Activated naive CD8-positive, alpha-beta T cell treated with anti-CD3 and anti-CD28 coated beads for 36 hours (primary cell): ENCODE measurements around the gene HES5. TPM values are rescaled to one million over a fixed set of nuclear protein-coding genes. Genes with fewer than 3 reads are reported as not detected.
A peak's percentile ranks its signal among the peaks of the same experiment; 100 is the strongest.

Experiments
- DNase-seq: peaks from one replicate; pipeline ENCODE4 v3.0.0; 2021
- H3K27ac Mint-ChIP-seq: one replicate; pipeline ENCODE4 v1.8.0; 2022; ENCODE audit warnings: mild to moderate bottlenecking, moderate library complexity, mixed read lengths
- H3K27me3 Mint-ChIP-seq: one replicate; pipeline ENCODE4 v1.8.0; 2022; ENCODE audit warnings: mild to moderate bottlenecking, mixed read lengths
- H3K36me3 Mint-ChIP-seq: one replicate; pipeline ENCODE4 v1.8.0; 2021; ENCODE audit warnings: mild to moderate bottlenecking, mixed read lengths
- H3K4me1 Mint-ChIP-seq: one replicate; pipeline ENCODE4 v1.8.0; 2021; ENCODE audit warnings: mixed read lengths
- H3K4me3 Mint-ChIP-seq: one replicate; pipeline ENCODE4 v1.8.0; 2022; ENCODE audit warnings: mild to moderate bottlenecking, moderate library complexity, mixed read lengths
- H3K9me3 Mint-ChIP-seq: one replicate; pipeline ENCODE4 v1.8.0; 2022; ENCODE audit warnings: mixed read lengths
- total RNA-seq, 2 experiments: library from RNA; stranded (reverse); gene quantifications; one replicate each; pipeline ENCODE4 v1.2.3, GENCODE V29; 2021

HES5 gene
- total RNA-seq, 2 experiments from 2014 or later: 0.28 TPM; not detected in 1

- Mint-ChIP-seq H3K27ac (no peak overlapping the region), H3K27me3 (no peaks in the 10 kb centered on the region)
Observed at GRCh38 chr1:2544875-2545640, 15.0 kb upstream of the HES5 start.

GRCh38 chr1:2544093-2544874 is 14.2 kb upstream of the HES5 start:
- H3K27me3 Mint-ChIP-seq: no peaks in the 10 kb centered on the region
- H3K4me1 Mint-ChIP-seq: peaks cover 15% of the 10 kb centered on the region
- H3K36me3 Mint-ChIP-seq: no peaks in the 10 kb centered on the region
- no peaks in the 10 kb centered on the region for H3K9me3 Mint-ChIP-seq
- H3K4me3 Mint-ChIP-seq: no peak overlapping the region
- H3K27ac Mint-ChIP-seq: no peak overlapping the region
- no peak for DNase-seq

More at GRCh38 chr1:2544875-2545640, 15.0 kb upstream of the HES5 start:
- H3K4me3 Mint-ChIP-seq: no peak overlapping the region
- no peak for DNase-seq
- peaks cover 1% of the 10 kb centered on the region for H3K36me3 Mint-ChIP-seq
- peaks cover 20% of the 10 kb centered on the region for H3K4me1 Mint-ChIP-seq
- no peaks in the 10 kb centered on the region for H3K9me3 Mint-ChIP-seq

GRCh38 chr1:2543543-2544092 is 13.6 kb upstream of the HES5 start:
- H3K4me3 Mint-ChIP-seq: no peak overlapping the region
- no peak for DNase-seq
- no peaks in the 10 kb centered on the region for H3K9me3 Mint-ChIP-seq
- H3K27me3 Mint-ChIP-seq: no peaks in the 10 kb centered on the region
- H3K36me3 Mint-ChIP-seq: no peaks in the 10 kb centered on the region
- H3K4me1 Mint-ChIP-seq: peaks cover 10% of the 10 kb centered on the region
- H3K27ac Mint-ChIP-seq: no peak overlapping the region

GRCh38 chr1:2542246-2542915 is 12.3 kb upstream of the HES5 start:
- Mint-ChIP-seq H3K27ac (no peak overlapping the region), H3K36me3 (no peaks in the 10 kb centered on the region), H3K9me3 (no peaks in the 10 kb centered on the region), H3K4me1 (peaks cover 3% of the 10 kb centered on the region), H3K27me3 (no peaks in the 10 kb centered on the region), H3K4me3 (no peak overlapping the region)
- no peak for DNase-seq

GRCh38 chr1:2541619-2542245 is 11.7 kb upstream of the HES5 start:
- no peak overlapping the region for H3K27ac Mint-ChIP-seq
- no peak for DNase-seq
- no peaks in the 10 kb centered on the region for H3K9me3 Mint-ChIP-seq
- no peaks in the 10 kb centered on the region for H3K27me3 Mint-ChIP-seq
- H3K4me1 Mint-ChIP-seq: peaks cover 3% of the 10 kb centered on the region
- no peak overlapping the region for H3K4me3 Mint-ChIP-seq
- no peaks in the 10 kb centered on the region for H3K36me3 Mint-ChIP-seq

- Mint-ChIP-seq H3K27ac (no peak overlapping the region), H3K36me3 (no peaks in the 10 kb centered on the region), H3K4me3 (no peak overlapping the region), H3K9me3 (no peaks in the 10 kb centered on the region), H3K27me3 (no peaks in the 10 kb centered on the region), H3K4me1 (peaks cover 3% of the 10 kb centered on the region)
- no peak for DNase-seq
Observed at GRCh38 chr1:2540816-2541492, 10.9 kb upstream of the HES5 start.

GRCh38 chr1:2539312-2539907 is 9.3 kb upstream of the HES5 start:
- no peak overlapping the region for H3K27ac Mint-ChIP-seq
- no peaks in the 10 kb centered on the region for H3K27me3 Mint-ChIP-seq
- H3K4me1 Mint-ChIP-seq: peaks cover 3% of the 10 kb centered on the region
- H3K36me3 Mint-ChIP-seq: no peaks in the 10 kb centered on the region
- no peaks in the 10 kb centered on the region for H3K9me3 Mint-ChIP-seq
- no peak overlapping the region for H3K4me3 Mint-ChIP-seq
- DNase-seq: peak; percentile 55

GRCh38 chr1:2538872-2539271 is 8.8 kb upstream of the HES5 start:
- Mint-ChIP-seq H3K27me3 (no peaks in the 10 kb centered on the region), H3K27ac (no peak overlapping the region), H3K4me1 (peaks cover 2% of the 10 kb centered on the region), H3K4me3 (no peak overlapping the region), H3K9me3 (no peaks in the 10 kb centered on the region), H3K36me3 (no peaks in the 10 kb centered on the region)
- no peak for DNase-seq

- no peak for DNase-seq
Observed at GRCh38 chr1:2538376-2538775, 8.3 kb upstream of the HES5 start.

GRCh38 chr1:2537784-2538115 is 7.7 kb upstream of the HES5 start:
- Mint-ChIP-seq H3K4me3 (no peak overlapping the region), H3K27ac (no peak overlapping the region), H3K9me3 (no peaks in the 10 kb centered on the region), H3K27me3 (no peaks in the 10 kb centered on the region), H3K4me1 (peaks cover 2% of the 10 kb centered on the region), H3K36me3 (no peaks in the 10 kb centered on the region)
- DNase-seq: no peak

More at GRCh38 chr1:2538376-2538775, 8.3 kb upstream of the HES5 start:
- peaks cover 2% of the 10 kb centered on the region for H3K4me1 Mint-ChIP-seq
- no peaks in the 10 kb centered on the region for H3K27me3 Mint-ChIP-seq
- no peaks in the 10 kb centered on the region for H3K36me3 Mint-ChIP-seq
- H3K4me3 Mint-ChIP-seq: no peak overlapping the region
- no peaks in the 10 kb centered on the region for H3K9me3 Mint-ChIP-seq
- H3K27ac Mint-ChIP-seq: no peak overlapping the region

GRCh38 chr1:2535981-2536380 is 5.9 kb upstream of the HES5 start:
- no peaks in the 10 kb centered on the region for H3K9me3 Mint-ChIP-seq
- H3K36me3 Mint-ChIP-seq: no peaks in the 10 kb centered on the region
- no peak for DNase-seq
- peaks cover 2% of the 10 kb centered on the region for H3K4me1 Mint-ChIP-seq
- H3K27ac Mint-ChIP-seq: no peak overlapping the region
- peaks cover under 1% of the 10 kb centered on the region for H3K27me3 Mint-ChIP-seq
- H3K4me3 Mint-ChIP-seq: no peak overlapping the region

GRCh38 chr1:2535455-2535854 is 5.4 kb upstream of the HES5 start:
- no peak overlapping the region for H3K4me3 Mint-ChIP-seq
- DNase-seq: no peak
- H3K9me3 Mint-ChIP-seq: no peaks in the 10 kb centered on the region
- H3K4me1 Mint-ChIP-seq: peaks cover 2% of the 10 kb centered on the region
- peaks cover 6% of the 10 kb centered on the region for H3K27me3 Mint-ChIP-seq
- no peaks in the 10 kb centered on the region for H3K36me3 Mint-ChIP-seq
- no peak overlapping the region for H3K27ac Mint-ChIP-seq

GRCh38 chr1:2534687-2535441 is 4.8 kb upstream of the HES5 start:
- H3K27ac Mint-ChIP-seq: no peak overlapping the region
- H3K27me3 Mint-ChIP-seq: peaks cover 6% of the 10 kb centered on the region
- peaks cover 2% of the 10 kb centered on the region for H3K4me1 Mint-ChIP-seq
- H3K36me3 Mint-ChIP-seq: no peaks in the 10 kb centered on the region
- no peak overlapping the region for H3K4me3 Mint-ChIP-seq
- no peaks in the 10 kb centered on the region for H3K9me3 Mint-ChIP-seq
- no peak for DNase-seq
